GM19324 (cell line): ENCODE measurements around the gene ASPHD1.
"Not testable (repeated sequence)": the region's sequence is repeated elsewhere in the genome, so short reads cannot be mapped to it uniquely, and the experiment has no call there.

Source experiments
- ATAC-seq: cut with Tn5 transposase; IDR thresholded peaks from one replicate; pipeline ENCODE4 v1.9.1; 2021; ENCODE audit warnings: mild to moderate bottlenecking, moderate library complexity; ENCODE audit not compliant: unreplicated experiment, low FRiP score

Gene ASPHD1

GRCh38 chr16:29927070-29927905, 27.0 kb downstream of the ASPHD1 start:
- no peak for ATAC-seq

GRCh38 chr16:29931750-29932149, 31.5 kb downstream of the ASPHD1 start:
- ATAC-seq, result not testable (repeated sequence)

- ATAC-seq, result no peak
These were observed 40.4 kb downstream of the ASPHD1 start for GRCh38 chr16:29940656-29941055.

DNA sequence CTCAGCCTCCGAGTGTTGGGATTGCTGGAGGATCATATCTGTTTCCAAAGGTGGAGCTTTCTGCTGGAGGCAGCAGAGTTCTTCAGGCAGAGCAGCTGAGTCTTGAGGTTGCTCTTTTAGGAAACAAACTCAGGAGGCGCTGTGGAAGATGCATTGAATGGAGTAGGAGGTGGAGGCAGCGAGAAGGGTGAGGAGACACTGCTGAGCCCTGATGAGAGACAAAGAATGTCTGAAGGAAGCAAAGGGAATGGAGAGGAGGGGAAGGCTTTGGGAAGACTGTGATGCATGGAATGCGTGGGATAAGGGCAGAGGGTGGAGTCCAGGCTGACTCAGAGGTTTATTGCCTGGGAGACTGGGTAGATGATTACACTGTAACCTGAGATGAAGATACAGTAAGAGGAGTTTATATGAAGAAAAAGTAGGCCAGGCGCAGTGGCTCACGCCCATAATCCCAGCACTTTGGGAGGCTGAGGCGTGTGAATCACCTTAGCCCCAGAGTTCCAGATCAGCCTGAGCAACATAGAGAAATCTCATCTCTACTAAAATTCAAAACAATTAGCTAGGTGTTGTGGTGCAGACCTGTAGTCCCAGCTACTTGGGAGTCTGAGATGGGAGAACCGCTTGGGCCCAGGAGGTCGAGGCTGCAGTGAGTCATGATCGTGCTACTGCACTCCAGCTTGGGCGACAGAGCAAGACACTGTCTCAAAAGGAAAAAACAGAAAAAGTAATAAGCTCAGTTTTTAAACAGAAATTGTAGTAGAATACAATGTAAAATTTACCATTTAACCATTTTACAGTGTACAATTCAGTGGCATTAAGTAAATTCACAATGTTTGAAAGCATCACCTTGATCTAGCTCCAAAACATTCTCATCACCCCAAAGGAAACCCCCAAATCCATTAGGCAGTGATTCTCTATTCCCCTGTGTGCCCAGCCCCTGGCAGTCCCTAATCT, 43.8 kb downstream of the ASPHD1 start:
- ATAC-seq, result no peak

DNA sequence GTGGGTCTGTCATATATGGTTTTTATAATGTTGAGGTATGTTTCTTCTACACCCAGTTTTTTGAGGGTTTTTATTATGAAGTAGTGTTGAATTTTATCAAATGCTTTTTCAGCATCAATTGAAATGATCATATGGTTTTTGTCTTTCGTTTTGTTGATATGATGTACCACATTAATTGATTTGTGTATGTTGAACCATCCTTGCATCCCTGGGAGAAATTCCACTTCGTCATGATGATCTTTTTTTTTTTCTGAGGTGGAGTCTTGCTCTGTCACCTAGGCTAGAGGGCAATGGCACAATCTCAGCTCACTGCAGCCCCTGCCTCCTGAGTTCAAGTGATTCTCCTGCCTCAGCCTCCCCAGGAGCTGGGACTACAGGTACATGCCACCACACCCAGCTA, 47.6 kb downstream of the ASPHD1 start:
- ATAC-seq, result no peak

- no peak for ATAC-seq
These were observed 50.6 kb downstream of the ASPHD1 start for GRCh38 chr16:29950806-29951461.

DNA sequence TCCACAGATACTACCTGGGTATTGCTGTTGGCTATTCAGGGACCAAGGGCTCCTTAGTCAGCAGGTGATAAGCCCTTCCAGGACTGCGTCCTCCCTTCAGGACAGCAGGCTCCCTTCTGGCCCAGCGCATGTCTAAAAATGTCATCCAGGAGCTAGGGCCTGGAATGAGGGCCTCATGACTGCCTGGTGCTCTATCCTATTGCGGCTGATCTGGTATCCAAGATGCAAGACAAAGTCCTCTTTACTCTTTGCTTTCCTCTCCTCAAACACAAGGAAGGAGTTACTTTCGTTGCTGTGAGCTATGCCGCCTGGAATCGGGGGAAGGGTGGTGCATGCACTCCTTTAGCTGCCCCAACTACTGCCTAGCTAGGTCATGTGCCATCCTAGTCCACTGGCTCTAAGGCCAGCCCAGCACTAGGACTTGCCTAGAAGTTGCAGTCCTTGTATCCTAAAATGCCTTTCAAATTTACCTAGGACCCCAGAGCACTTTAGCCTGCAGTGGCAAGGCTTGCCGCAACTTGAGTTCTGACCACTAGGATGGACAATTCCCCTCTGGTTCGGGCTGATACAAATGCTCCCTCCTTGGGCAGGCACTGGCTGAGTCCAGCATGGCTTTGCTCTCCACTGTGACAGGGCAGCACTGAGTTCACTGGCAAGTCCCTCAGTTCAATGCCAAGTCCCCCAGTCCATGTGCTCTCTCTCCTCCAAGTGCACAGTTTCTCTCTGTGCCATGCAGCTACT, 51.5 kb downstream of the ASPHD1 start:
- ATAC-seq, result no peak
